GM13976 (cell line): ENCODE data around the gene RAI14.

Experiments
- DNase-seq: peaks from one replicate; pipeline ENCODE4 v3.0.0; 2012; ENCODE audit warnings: low spot score
- in situ Hi-C: fragments of 300-500 bp; cut with MboI; formaldehyde crosslinking; loops from one replicate; pipeline ENCODE4 v1.12.0; 2022; ENCODE audit warnings: low sequenced_read_pairs, mixed read lengths, inconsistent platforms; ENCODE audit not compliant: unreplicated experiment
- TF ChIP-seq, protein P1 (sequence below): IDR thresholded peaks from 2 replicates; pipeline ENCODE4 v1.5.1; 2012; ENCODE audit warnings: borderline replicate concordance, mild to moderate bottlenecking; ENCODE audit not compliant: insufficient read depth; ENCODE audit errors: extremely low read depth, missing control alignments, control extremely low read depth

RAI14 gene

DNA sequence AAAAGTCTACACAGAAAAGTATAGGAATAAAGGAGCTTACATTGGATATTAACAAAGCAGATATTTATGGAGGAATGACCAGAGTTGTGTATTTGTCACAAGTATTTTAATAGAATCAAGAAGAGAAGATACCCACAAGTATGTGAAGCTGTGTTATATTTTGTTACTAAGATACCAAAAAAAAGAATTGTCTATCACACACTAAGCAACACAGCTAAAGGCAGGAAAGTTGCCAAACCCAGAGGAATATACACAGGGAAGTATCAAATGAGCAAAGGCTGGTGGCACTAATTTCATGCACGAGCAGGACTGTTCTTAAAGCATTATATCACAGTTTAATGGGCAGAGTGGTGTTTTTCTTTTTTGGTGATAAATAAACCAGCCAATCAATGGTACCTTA lies 30.9 kb upstream of the RAI14 start:
- TF ChIP-seq, protein P1, sequence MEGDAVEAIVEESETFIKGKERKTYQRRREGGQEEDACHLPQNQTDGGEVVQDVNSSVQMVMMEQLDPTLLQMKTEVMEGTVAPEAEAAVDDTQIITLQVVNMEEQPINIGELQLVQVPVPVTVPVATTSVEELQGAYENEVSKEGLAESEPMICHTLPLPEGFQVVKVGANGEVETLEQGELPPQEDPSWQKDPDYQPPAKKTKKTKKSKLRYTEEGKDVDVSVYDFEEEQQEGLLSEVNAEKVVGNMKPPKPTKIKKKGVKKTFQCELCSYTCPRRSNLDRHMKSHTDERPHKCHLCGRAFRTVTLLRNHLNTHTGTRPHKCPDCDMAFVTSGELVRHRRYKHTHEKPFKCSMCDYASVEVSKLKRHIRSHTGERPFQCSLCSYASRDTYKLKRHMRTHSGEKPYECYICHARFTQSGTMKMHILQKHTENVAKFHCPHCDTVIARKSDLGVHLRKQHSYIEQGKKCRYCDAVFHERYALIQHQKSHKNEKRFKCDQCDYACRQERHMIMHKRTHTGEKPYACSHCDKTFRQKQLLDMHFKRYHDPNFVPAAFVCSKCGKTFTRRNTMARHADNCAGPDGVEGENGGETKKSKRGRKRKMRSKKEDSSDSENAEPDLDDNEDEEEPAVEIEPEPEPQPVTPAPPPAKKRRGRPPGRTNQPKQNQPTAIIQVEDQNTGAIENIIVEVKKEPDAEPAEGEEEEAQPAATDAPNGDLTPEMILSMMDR = no peak
- no peak for DNase-seq
- in situ Hi-C loops = no loop called here

DNA sequence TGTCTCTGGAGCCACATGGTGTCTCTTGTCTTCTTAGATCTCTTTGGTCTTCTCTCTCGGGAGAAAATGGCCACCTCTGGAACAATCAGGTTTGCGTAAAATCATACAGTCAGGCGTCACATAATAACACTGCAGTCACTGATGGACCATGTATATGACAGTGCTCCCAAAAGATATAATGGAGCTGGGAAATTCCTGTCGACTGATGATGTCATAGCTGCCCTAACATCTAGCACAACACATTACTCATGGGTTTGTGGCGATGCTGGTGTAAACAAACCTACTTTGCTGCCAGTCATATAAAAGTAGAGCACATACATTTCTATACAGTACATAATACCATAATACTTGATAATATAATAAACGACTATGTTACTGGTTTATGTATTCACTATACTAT lies 30.1 kb upstream of the RAI14 start:
- in situ Hi-C loops = no loop called here
- DNase-seq = no peak
- TF ChIP-seq, protein P1 = no peak

DNA sequence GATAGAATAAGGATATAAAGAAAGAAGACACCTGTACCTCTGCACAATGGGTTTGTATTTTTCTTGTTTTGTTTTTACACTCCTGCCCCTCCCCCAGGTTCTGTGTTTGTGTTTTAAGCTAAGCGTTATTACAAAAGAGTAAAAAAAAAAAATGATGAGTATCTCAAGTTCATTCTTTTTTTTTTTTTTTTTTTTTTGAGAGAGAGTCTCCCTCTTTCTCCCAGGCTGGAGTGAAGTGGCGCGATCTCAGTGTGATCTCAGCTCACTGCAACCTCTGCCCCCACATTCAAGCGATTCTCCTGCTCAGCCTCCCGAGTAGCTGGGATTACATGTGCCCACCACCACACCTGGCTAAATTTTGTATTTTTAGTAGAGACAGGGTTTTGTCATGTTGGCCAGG lies 29.4 kb upstream of the RAI14 start:
- DNase-seq = no peak
- TF ChIP-seq, protein P1 = no peak
- in situ Hi-C loops = no loop called here

DNA sequence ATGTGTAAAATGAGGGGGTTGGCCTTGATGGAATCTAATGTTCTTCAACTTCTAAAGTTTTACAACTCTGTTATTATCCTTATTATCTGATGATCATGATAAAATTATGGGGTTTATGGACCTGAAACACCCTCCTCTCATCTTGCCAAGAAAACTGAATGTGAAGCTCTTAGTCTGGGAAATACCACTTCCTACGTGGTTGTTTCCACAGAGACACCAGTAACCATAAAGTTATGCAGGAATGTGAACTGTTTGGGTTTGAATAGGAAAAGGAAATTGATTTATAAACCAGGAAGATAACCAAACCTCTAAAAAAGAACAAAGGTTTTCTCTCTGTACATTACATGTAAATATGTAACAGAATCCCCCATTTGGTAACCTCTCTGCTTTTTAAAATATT lies 28.3 kb upstream of the RAI14 start:
- no peak for DNase-seq
- in situ Hi-C loops = no loop called here
- TF ChIP-seq, protein P1 = no peak

DNA sequence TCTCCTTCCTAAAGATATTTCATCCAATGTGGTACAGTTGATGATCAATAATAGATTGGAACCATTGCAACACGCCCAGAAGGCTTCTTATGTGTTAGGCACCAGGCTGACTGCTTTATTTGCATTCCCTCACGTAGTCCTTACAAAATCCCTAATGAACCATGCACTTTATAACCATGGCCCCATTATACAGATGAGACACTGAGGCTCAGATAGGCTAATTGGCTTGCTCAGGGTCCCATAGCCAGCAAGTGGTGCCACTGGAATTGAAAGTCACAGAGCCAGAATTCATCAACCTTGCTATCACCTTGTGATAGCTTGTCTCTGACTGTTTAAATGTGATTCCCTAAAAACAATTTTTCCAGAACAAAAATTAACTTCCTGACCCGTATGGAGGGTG lies 27.8 kb upstream of the RAI14 start:
- no peak for DNase-seq
- TF ChIP-seq, protein P1 = no peak
- in situ Hi-C loops = no loop called here

DNA sequence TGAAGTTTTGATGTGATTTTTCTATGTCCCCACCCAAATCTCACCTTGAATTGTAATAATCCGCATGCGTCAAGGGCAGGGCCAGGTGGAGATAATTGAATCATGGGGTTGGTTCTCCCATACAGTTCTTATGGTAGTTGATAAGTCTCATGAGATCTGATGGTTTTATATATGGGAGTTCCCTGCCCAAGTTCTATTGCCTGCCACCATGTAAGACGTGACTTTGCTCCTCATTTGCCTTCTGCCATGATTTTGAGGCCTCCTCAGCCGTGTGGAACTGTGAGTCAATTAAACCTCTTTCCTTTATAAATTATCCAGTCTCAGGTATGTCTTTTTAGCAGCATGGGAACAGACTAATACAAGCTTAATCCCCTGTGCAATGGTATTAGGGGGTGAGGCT lies 25.5 kb upstream of the RAI14 start:
- TF ChIP-seq, protein P1 = no peak
- in situ Hi-C loops = no loop called here
- no peak for DNase-seq
